Tongue (tissue), 2 donors: ENCODE data around the gene TSPAN9. TPM values are rescaled to one million over a fixed set of nuclear protein-coding genes. Genes with fewer than 3 reads are reported as not detected.
A peak's percentile ranks its signal among the peaks of the same experiment; 100 is the strongest.

Experiments
- small RNA-seq: library from RNA; depleted of rRNA; stranded (forward); fragments of <200 nt; gene quantifications from one replicate; pipeline ENCODE3, GENCODE V24; 2014; ENCODE audit warnings: low replicate concordance
- total RNA-seq: library from RNA; depleted of rRNA; stranded (reverse); fragments of >200 nt; gene quantifications from one replicate; pipeline ENCODE4 v1.2.3, GENCODE V29; 2014

The TSPAN9 gene
- total RNA-seq, 1 donor from 2014 or later = 162 TPM

Small RNAs within 50 kb of the gene (small RNA-seq; reads per million reads assigned to genes)
- 0.60 reads per million, percentile 77 among the genes with 10 or more reads in this experiment for gene AC005912.1
- gene RF00017 = not detected

Other genes starting within 250 kb of the TSPAN9 start
- 11.8 TPM for gene NRIP2, start 242.3 kb upstream of the TSPAN9 start, total RNA-seq
- gene TEX52, start 220.3 kb upstream of the TSPAN9 start, total RNA-seq = not detected
- 6.8 TPM for gene FOXM1, start 200.2 kb upstream of the TSPAN9 start, total RNA-seq
- 13.4 TPM for gene RHNO1, start 200.2 kb upstream of the TSPAN9 start, total RNA-seq
- gene TULP3, start 186.5 kb upstream of the TSPAN9 start, total RNA-seq = 18.9 TPM
- 37.4 TPM for gene TEAD4, start 118.0 kb upstream of the TSPAN9 start, total RNA-seq